GM12878 (cell line): ENCODE results near the gene ADGRG1. TPM values are rescaled to one million over a fixed set of nuclear protein-coding genes. Genes with fewer than 3 reads are reported as not detected.

Experiments used
- HCFC1 ChIP-seq: fragments of 150-350 bp; IDR thresholded peaks from 2 replicates; pipeline ENCODE4 v1.6.1; 2014; ENCODE audit warnings: low read length
- polyA plus RNA-seq, 11 experiments: library from polyadenylated mRNA; depleted of rRNA in 4 of 11; unstranded in 6 of 11; stranded (reverse) in 5 of 11; fragments of >200 nt; fragmentation: Nextera tagmentation in 4 of 11; fragmentation: Illumina TruSeq in 1 of 11; extraction: Ambion mirVana in 4 of 11; extraction: Trizol in 1 of 11; gene quantifications; 1 replicate in 1 of 11; 2 replicates in 10 of 11; pipeline versions ENCODE4 v1.2.1 to v1.2.3, GENCODE V29; 2011 to 2016; ENCODE audit warnings: inconsistent platforms in 2 of 11, missing spikeins in 2 of 11, low read depth in 1 of 11
- total RNA-seq, 4 experiments: library from RNA; depleted of rRNA in 3 of 4; stranded (reverse); fragments of >200 nt in 3 of 4; fragmentation: Illumina TruSeq in 1 of 4; extraction: Trizol in 1 of 4; gene quantifications; 2 replicates each; pipeline versions ENCODE4 v1.2.1 to v1.2.3, GENCODE V29; 2013 to 2021
- TF ChIP-seq, protein P1 (sequence below): IDR thresholded peaks from 2 replicates; pipeline ENCODE4 v1.6.1; 2012; ENCODE audit warnings: improper control_type of control experiment, low read depth, low read length; ENCODE audit not compliant: insufficient replicate concordance

ADGRG1 gene
- total and polyA plus RNA-seq, 10 of the 15 experiments (the other 5 are each of a cell fraction or from before 2014, with no cell fraction given) = 0.07 to 2.0 (median 0.75) TPM

DNA sequence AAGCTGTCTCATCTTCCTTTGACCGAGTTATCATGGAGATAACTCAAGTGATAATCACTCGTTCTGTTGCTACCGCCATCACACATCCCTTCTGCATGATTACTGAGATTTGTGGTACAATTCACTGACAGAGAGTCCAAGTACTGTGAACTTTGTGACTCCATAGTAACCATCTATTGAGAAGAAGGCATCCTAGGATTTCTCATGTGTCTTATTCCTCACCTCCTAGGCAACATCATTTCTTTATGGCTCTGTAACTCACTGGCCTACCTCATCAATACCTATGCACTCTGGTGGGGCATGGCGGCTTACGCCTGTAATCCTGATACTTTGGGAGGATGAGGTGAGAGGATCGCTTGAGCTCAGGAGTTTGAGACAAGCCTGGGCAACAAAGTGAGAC lies 85.6 kb downstream of the ADGRG1 start (continued):
- TF ChIP-seq, protein P1, sequence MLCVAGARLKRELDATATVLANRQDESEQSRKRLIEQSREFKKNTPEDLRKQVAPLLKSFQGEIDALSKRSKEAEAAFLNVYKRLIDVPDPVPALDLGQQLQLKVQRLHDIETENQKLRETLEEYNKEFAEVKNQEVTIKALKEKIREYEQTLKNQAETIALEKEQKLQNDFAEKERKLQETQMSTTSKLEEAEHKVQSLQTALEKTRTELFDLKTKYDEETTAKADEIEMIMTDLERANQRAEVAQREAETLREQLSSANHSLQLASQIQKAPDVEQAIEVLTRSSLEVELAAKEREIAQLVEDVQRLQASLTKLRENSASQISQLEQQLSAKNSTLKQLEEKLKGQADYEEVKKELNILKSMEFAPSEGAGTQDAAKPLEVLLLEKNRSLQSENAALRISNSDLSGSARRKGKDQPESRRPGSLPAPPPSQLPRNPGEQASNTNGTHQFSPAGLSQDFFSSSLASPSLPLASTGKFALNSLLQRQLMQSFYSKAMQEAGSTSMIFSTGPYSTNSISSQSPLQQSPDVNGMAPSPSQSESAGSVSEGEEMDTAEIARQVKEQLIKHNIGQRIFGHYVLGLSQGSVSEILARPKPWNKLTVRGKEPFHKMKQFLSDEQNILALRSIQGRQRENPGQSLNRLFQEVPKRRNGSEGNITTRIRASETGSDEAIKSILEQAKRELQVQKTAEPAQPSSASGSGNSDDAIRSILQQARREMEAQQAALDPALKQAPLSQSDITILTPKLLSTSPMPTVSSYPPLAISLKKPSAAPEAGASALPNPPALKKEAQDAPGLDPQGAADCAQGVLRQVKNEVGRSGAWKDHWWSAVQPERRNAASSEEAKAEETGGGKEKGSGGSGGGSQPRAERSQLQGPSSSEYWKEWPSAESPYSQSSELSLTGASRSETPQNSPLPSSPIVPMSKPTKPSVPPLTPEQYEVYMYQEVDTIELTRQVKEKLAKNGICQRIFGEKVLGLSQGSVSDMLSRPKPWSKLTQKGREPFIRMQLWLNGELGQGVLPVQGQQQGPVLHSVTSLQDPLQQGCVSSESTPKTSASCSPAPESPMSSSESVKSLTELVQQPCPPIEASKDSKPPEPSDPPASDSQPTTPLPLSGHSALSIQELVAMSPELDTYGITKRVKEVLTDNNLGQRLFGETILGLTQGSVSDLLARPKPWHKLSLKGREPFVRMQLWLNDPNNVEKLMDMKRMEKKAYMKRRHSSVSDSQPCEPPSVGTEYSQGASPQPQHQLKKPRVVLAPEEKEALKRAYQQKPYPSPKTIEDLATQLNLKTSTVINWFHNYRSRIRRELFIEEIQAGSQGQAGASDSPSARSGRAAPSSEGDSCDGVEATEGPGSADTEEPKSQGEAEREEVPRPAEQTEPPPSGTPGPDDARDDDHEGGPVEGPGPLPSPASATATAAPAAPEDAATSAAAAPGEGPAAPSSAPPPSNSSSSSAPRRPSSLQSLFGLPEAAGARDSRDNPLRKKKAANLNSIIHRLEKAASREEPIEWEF = no peak
- no peak for TF ChIP-seq HCFC1

Other genes starting within 250 kb of the ADGRG1 start
Only the 7 nearest of the 11 such genes appear.
- gene POLR2C, start 166.0 kb upstream of the ADGRG1 start, total RNA-seq (2014; rRNA removed) = 78.7 and 88.8 TPM in 2 replicates
- 44.1 and 45.0 TPM in 2 replicates for gene POLR2C, start 166.0 kb upstream of the ADGRG1 start, total RNA-seq (2014; rRNA removed; fragmentation: Illumina TruSeq; extraction: Trizol)
- 45.0 and 46.5 TPM in 2 replicates for gene POLR2C, start 166.0 kb upstream of the ADGRG1 start, total RNA-seq (2021)
- gene POLR2C, start 166.0 kb upstream of the ADGRG1 start, polyA plus RNA-seq (2011; rRNA removed) = 60.6 and 93.0 TPM in 2 replicates
- 52.2 and 59.5 TPM in 2 replicates for gene POLR2C, start 166.0 kb upstream of the ADGRG1 start, polyA plus RNA-seq (2014; fragmentation: Illumina TruSeq; extraction: Trizol)
- gene POLR2C, start 166.0 kb upstream of the ADGRG1 start, polyA plus RNA-seq (2014; fragmentation: Nextera tagmentation; extraction: Ambion mirVana) = 10 to 100 TPM; 26.9 to 40.2 TPM
- gene POLR2C, start 166.0 kb upstream of the ADGRG1 start, polyA plus RNA-seq (2014; rRNA removed) = 70.0 and 77.6 TPM in 2 replicates
- 10 to 100 TPM; 56.6 to 59.0 TPM for gene POLR2C, start 166.0 kb upstream of the ADGRG1 start, polyA plus RNA-seq (2016; fragmentation: Nextera tagmentation; extraction: Ambion mirVana)
- gene DOK4, start 142.1 kb upstream of the ADGRG1 start, total RNA-seq (2014; rRNA removed) = 2.1 and 2.2 TPM in 2 replicates
- 1.1 and 1.2 TPM in 2 replicates for gene DOK4, start 142.1 kb upstream of the ADGRG1 start, total RNA-seq (2014; rRNA removed; fragmentation: Illumina TruSeq; extraction: Trizol)
- 2.9 and 3.0 TPM in 2 replicates for gene DOK4, start 142.1 kb upstream of the ADGRG1 start, total RNA-seq (2021)
- 4.1 and 7.0 TPM in 2 replicates for gene DOK4, start 142.1 kb upstream of the ADGRG1 start, polyA plus RNA-seq (2011; rRNA removed)
- 0.60 and 1.6 TPM in 2 replicates for gene DOK4, start 142.1 kb upstream of the ADGRG1 start, polyA plus RNA-seq (2014; fragmentation: Illumina TruSeq; extraction: Trizol)
- gene DOK4, start 142.1 kb upstream of the ADGRG1 start, polyA plus RNA-seq (2014; fragmentation: Nextera tagmentation; extraction: Ambion mirVana) = under 1 TPM in 1 of 2 experiments, not detected in 1; 0.20 TPM
- 2.4 and 2.9 TPM in 2 replicates for gene DOK4, start 142.1 kb upstream of the ADGRG1 start, polyA plus RNA-seq (2014; rRNA removed)
- gene DOK4, start 142.1 kb upstream of the ADGRG1 start, polyA plus RNA-seq (2016; fragmentation: Nextera tagmentation; extraction: Ambion mirVana) = 1 to 10 TPM; 3.4 to 3.6 TPM
- gene CCDC102A, start 92.1 kb upstream of the ADGRG1 start, total RNA-seq (2014; rRNA removed) = 3.5 and 5.9 TPM in 2 replicates
- 1.2 and 1.6 TPM in 2 replicates for gene CCDC102A, start 92.1 kb upstream of the ADGRG1 start, total RNA-seq (2014; rRNA removed; fragmentation: Illumina TruSeq; extraction: Trizol)
- 5.1 and 5.6 TPM in 2 replicates for gene CCDC102A, start 92.1 kb upstream of the ADGRG1 start, total RNA-seq (2021)
- gene CCDC102A, start 92.1 kb upstream of the ADGRG1 start, polyA plus RNA-seq (2011; rRNA removed) = 2.2 and 5.1 TPM in 2 replicates
- 0.59 and 0.76 TPM in 2 replicates for gene CCDC102A, start 92.1 kb upstream of the ADGRG1 start, polyA plus RNA-seq (2014; fragmentation: Illumina TruSeq; extraction: Trizol)
- gene CCDC102A, start 92.1 kb upstream of the ADGRG1 start, polyA plus RNA-seq (2014; fragmentation: Nextera tagmentation; extraction: Ambion mirVana) = under 1 TPM; 0.03 to 0.53 TPM
- 3.3 and 4.1 TPM in 2 replicates for gene CCDC102A, start 92.1 kb upstream of the ADGRG1 start, polyA plus RNA-seq (2014; rRNA removed)
- gene CCDC102A, start 92.1 kb upstream of the ADGRG1 start, polyA plus RNA-seq (2016; fragmentation: Nextera tagmentation; extraction: Ambion mirVana) = 1 to 10 TPM in 1 of 2 experiments, under 1 TPM in 1; 0.63 to 3.3 TPM
- 24.5 and 30.4 TPM in 2 replicates for gene ADGRG5, start 86.0 kb upstream of the ADGRG1 start, total RNA-seq (2014; rRNA removed)
- 6.5 and 7.7 TPM in 2 replicates for gene ADGRG5, start 86.0 kb upstream of the ADGRG1 start, total RNA-seq (2014; rRNA removed; fragmentation: Illumina TruSeq; extraction: Trizol)
- 26.6 and 30.1 TPM in 2 replicates for gene ADGRG5, start 86.0 kb upstream of the ADGRG1 start, total RNA-seq (2021)
- gene ADGRG5, start 86.0 kb upstream of the ADGRG1 start, polyA plus RNA-seq (2011; rRNA removed) = 1.3 and 5.6 TPM in 2 replicates
- gene ADGRG5, start 86.0 kb upstream of the ADGRG1 start, polyA plus RNA-seq (2014; fragmentation: Illumina TruSeq; extraction: Trizol) = 8.4 and 19.2 TPM in 2 replicates
- gene ADGRG5, start 86.0 kb upstream of the ADGRG1 start, polyA plus RNA-seq (2014; fragmentation: Nextera tagmentation; extraction: Ambion mirVana) = 1 to 10 TPM; 1.7 to 2.7 TPM
- gene ADGRG5, start 86.0 kb upstream of the ADGRG1 start, polyA plus RNA-seq (2014; rRNA removed) = 25.9 and 35.1 TPM in 2 replicates
- 10 to 100 TPM; 50.8 to 56.0 TPM for gene ADGRG5, start 86.0 kb upstream of the ADGRG1 start, polyA plus RNA-seq (2016; fragmentation: Nextera tagmentation; extraction: Ambion mirVana)
- not detected in 2 replicates for gene ADGRG3, start 39.7 kb downstream of the ADGRG1 start, total RNA-seq (2014; rRNA removed)
- gene ADGRG3, start 39.7 kb downstream of the ADGRG1 start, total RNA-seq (2014; rRNA removed; fragmentation: Illumina TruSeq; extraction: Trizol) = not detected in 2 replicates
- gene ADGRG3, start 39.7 kb downstream of the ADGRG1 start, total RNA-seq (2021) = not detected in 2 replicates
- gene ADGRG3, start 39.7 kb downstream of the ADGRG1 start, polyA plus RNA-seq (2011; rRNA removed) = 0.11 TPM in 1 of 2 replicates, not detected in the other
- not detected in 2 replicates for gene ADGRG3, start 39.7 kb downstream of the ADGRG1 start, polyA plus RNA-seq (2014; fragmentation: Illumina TruSeq; extraction: Trizol)
- under 1 TPM in 1 of 2 experiments, not detected in 1; 0.10 TPM for gene ADGRG3, start 39.7 kb downstream of the ADGRG1 start, polyA plus RNA-seq (2014; fragmentation: Nextera tagmentation; extraction: Ambion mirVana)
- gene ADGRG3, start 39.7 kb downstream of the ADGRG1 start, polyA plus RNA-seq (2014; rRNA removed) = 0.10 TPM in 1 of 2 replicates, not detected in the other
- gene ADGRG3, start 39.7 kb downstream of the ADGRG1 start, polyA plus RNA-seq (2016; fragmentation: Nextera tagmentation; extraction: Ambion mirVana) = not detected
- gene DRC7, start 66.2 kb downstream of the ADGRG1 start, total RNA-seq (2014; rRNA removed) = not detected in 2 replicates
- 0.49 TPM in 1 of 2 replicates, not detected in the other for gene DRC7, start 66.2 kb downstream of the ADGRG1 start, total RNA-seq (2014; rRNA removed; fragmentation: Illumina TruSeq; extraction: Trizol)
- 0.44 TPM in 1 of 2 replicates, not detected in the other for gene DRC7, start 66.2 kb downstream of the ADGRG1 start, total RNA-seq (2021)
- gene DRC7, start 66.2 kb downstream of the ADGRG1 start, polyA plus RNA-seq (2011; rRNA removed) = 0.10 TPM in 1 of 2 replicates, not detected in the other
- gene DRC7, start 66.2 kb downstream of the ADGRG1 start, polyA plus RNA-seq (2014; fragmentation: Illumina TruSeq; extraction: Trizol) = 0.06 TPM in 1 of 2 replicates, not detected in the other
- under 1 TPM in 1 of 2 experiments, not detected in 1; 0.06 TPM for gene DRC7, start 66.2 kb downstream of the ADGRG1 start, polyA plus RNA-seq (2014; fragmentation: Nextera tagmentation; extraction: Ambion mirVana)
- 0.18 TPM in 1 of 2 replicates, not detected in the other for gene DRC7, start 66.2 kb downstream of the ADGRG1 start, polyA plus RNA-seq (2014; rRNA removed)
- not detected for gene DRC7, start 66.2 kb downstream of the ADGRG1 start, polyA plus RNA-seq (2016; fragmentation: Nextera tagmentation; extraction: Ambion mirVana)
- 24.0 and 24.1 TPM in 2 replicates for gene KATNB1, start 107.1 kb downstream of the ADGRG1 start, total RNA-seq (2014; rRNA removed)
- gene KATNB1, start 107.1 kb downstream of the ADGRG1 start, total RNA-seq (2014; rRNA removed; fragmentation: Illumina TruSeq; extraction: Trizol) = 7.8 and 10.7 TPM in 2 replicates
- 25.8 and 27.7 TPM in 2 replicates for gene KATNB1, start 107.1 kb downstream of the ADGRG1 start, total RNA-seq (2021)
- gene KATNB1, start 107.1 kb downstream of the ADGRG1 start, polyA plus RNA-seq (2011; rRNA removed) = 5.1 and 15.3 TPM in 2 replicates
- 1.1 and 10.4 TPM in 2 replicates for gene KATNB1, start 107.1 kb downstream of the ADGRG1 start, polyA plus RNA-seq (2014; fragmentation: Illumina TruSeq; extraction: Trizol)
- gene KATNB1, start 107.1 kb downstream of the ADGRG1 start, polyA plus RNA-seq (2014; fragmentation: Nextera tagmentation; extraction: Ambion mirVana) = 1 to 10 TPM in 1 of 2 experiments, under 1 TPM in 1; 0.71 to 1.4 TPM
- gene KATNB1, start 107.1 kb downstream of the ADGRG1 start, polyA plus RNA-seq (2014; rRNA removed) = 23.7 and 23.8 TPM in 2 replicates
- gene KATNB1, start 107.1 kb downstream of the ADGRG1 start, polyA plus RNA-seq (2016; fragmentation: Nextera tagmentation; extraction: Ambion mirVana) = 10 to 100 TPM; 37.7 to 46.5 TPM